Lung microvascular endothelial cell (primary cell): ENCODE measurements around the gene MAP2K7. TPM values are rescaled to one million over a fixed set of nuclear protein-coding genes. Genes with fewer than 3 reads are reported as not detected.
A peak's percentile ranks its signal among the peaks of the same experiment; 100 is the strongest.

ENCODE experiments used
- DNase-seq, 2 donors: peaks; one replicate each; pipeline versions ENCODE4 v3.0.0 to v3.0.0-alpha.2; 2010; ENCODE audit warnings: low read depth in 2 of 2
- total RNA-seq: library from RNA; depleted of rRNA; stranded (reverse); fragments of >200 nt; gene quantifications from 2 replicates; pipeline ENCODE4 v1.2.1, GENCODE V29; 2014

Gene MAP2K7
- total RNA-seq, 1 donor from 2014 or later = 9.9 TPM

- no peak for DNase-seq
These were observed 20.6 kb upstream of the MAP2K7 start for GRCh38 chr19:7883105-7883504.

- DNase-seq = no peak
These were observed 19.7 kb upstream of the MAP2K7 start for GRCh38 chr19:7883796-7884570.

- DNase-seq = no peak
These were observed 17.9 kb upstream of the MAP2K7 start for GRCh38 chr19:7885818-7886217.

GRCh38 chr19:7887408-7888144 lies 16.1 kb upstream of the MAP2K7 start:
- DNase-seq = no peak

- DNase-seq = peak; percentile 35 to 41
These were observed 15.4 kb upstream of the MAP2K7 start, which contains the start of gene LRRC8E for GRCh38 chr19:7888145-7888825. Gene LRRC8E (plus strand): TSS chr19:7888510. CDS start chr19:7895604, 7,094 bp downstream.

- DNase-seq = no peak
These were observed 14.9 kb upstream of the MAP2K7 start for GRCh38 chr19:7888826-7889217.

- DNase-seq = peak in 1 of 2 donors; percentile 45
These were observed 10.1 kb upstream of the MAP2K7 start for GRCh38 chr19:7893362-7894101.

- DNase-seq = no peak
These were observed 8.9 kb upstream of the MAP2K7 start for GRCh38 chr19:7894612-7895309.

GRCh38 chr19:7895565-7895964 lies 8.1 kb upstream of the MAP2K7 start:
- DNase-seq = no peak

- no peak for DNase-seq
These were observed 6.4 kb upstream of the MAP2K7 start for GRCh38 chr19:7897292-7897691.

- no peak for DNase-seq
These were observed 4.7 kb upstream of the MAP2K7 start for GRCh38 chr19:7898967-7899366.

GRCh38 chr19:7899751-7900378 lies 3.8 kb upstream of the MAP2K7 start:
- DNase-seq = no peak

GRCh38 chr19:7900401-7900870 lies 3.2 kb upstream of the MAP2K7 start:
- DNase-seq = no peak

- DNase-seq = no peak
These were observed 2.7 kb upstream of the MAP2K7 start for GRCh38 chr19:7900931-7901330.

GRCh38 chr19:7901337-7901736 lies 2.3 kb upstream of the MAP2K7 start:
- no peak for DNase-seq

GRCh38 chr19:7902796-7903243 lies 857 bp upstream of the MAP2K7 start:
- DNase-seq = no peak

GRCh38 chr19:7904074-7905020 lies 670 bp downstream of the MAP2K7 start:
- DNase-seq = peak; percentile 28 to 42

GRCh38 chr19:7905268-7905667 lies 1.6 kb downstream of the MAP2K7 start:
- DNase-seq = no peak

- no peak for DNase-seq
These were observed 2.2 kb downstream of the MAP2K7 start for GRCh38 chr19:7905859-7906258.
